ENCODE data around the gene ROR2.

DNA sequence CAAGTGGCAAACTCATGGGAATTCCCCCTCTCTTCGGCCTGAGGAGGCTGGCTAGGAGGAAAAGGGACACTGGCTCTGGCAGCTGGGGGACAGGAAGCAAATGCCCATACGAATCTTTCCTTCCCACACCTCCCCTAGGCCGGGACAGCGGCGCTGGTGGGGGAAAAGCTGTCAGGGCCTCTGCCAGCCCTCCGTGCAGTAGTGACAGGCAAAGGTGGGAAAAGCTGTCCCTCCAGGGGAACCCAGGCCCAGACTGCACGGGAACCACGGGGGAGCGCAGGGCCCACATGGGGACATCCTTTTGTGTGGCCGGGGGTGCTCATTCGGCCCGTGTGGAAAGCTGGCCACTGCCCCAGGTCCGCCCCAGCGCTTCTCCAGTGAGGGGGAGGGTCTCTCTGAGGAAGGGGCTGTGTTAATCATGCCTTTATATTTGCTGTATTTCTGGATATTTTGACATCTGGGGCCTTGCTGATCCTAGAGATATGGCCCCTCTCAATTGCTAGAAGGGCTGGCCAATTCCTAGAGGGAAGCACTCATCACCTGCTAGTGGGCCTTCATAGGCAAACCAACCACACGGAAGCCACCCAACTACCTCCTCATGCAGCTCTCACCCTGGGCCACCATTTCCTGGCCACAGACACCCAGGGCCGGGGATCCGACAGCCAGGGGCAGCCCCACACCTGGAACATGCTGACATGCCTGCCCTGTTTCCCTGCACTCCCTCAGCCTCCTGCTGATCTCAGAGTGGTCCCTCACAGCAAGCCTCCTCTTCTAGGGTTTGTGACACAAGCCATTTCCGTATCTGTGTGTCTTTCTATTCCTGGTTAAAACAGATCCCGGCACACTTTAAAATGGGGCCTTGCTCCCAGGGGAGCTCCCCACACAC, 138.8 kb downstream of the ROR2 start:
- no peak for TF ChIP-seq POLR2A (IDR thresholded peaks at IDR 0.05)
- no peak for TF ChIP-seq CTCF (IDR thresholded peaks at IDR 0.05)
- TF ChIP-seq EP300 (IDR thresholded peaks at IDR 0.05) = no peak
